Measurements from ENCODE around the gene CMSS1.

CMSS1 gene

DNA sequence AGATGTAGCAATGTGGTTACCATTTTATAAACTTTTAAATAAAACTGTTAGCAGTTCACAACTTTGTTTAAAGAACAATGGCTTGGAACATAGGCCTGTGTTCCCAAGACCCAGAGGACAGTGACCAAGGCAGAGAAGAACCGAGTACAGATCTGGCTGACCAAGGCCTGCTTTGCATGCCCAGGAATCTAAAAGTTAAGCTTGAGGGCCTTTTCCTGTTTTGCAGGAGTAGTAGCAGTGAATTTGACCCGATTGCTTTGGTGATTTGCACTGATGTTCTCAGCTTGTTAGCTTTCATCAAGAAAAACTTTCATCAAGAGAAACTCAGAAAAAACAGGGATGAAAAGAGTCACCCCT is 286.8 kb downstream of the CMSS1 start:
- DNase-seq (ENCODE audit: low read depth, low spot score): no peak
- no peak overlapping the region for H3K4me3 ChIP-seq (ENCODE audit: low read length)

DNA sequence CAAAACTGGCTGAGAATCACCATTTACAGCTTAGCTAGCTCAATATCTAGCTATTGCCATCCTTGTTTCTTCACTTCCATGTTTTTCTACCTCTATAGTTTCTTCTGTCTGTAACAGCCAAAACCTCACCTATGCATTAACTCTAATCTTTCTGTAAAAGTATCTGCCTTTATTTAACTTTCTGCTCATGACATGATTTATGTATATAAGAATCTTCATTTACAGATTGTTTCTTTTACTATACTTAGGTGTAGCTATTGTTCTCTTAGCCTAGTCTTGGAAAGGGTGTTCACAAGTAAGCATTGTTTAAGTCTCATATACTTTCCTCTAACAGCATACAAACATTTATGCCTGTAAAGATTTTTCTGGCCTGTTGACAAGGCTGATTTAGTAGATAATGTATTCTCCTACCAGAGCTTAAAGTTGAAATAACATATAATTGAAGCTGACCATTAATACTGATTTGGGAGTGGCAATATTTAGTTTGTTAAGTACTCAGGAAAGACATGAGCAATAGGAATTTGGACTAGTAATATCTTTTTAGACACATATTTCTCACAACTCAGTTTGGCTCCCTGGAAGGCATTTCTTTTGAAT is 287.3 kb downstream of the CMSS1 start:
- no peak for DNase-seq (ENCODE audit: low read depth, low spot score)
- no peak overlapping the region for H3K4me3 ChIP-seq (ENCODE audit: low read length)

DNA sequence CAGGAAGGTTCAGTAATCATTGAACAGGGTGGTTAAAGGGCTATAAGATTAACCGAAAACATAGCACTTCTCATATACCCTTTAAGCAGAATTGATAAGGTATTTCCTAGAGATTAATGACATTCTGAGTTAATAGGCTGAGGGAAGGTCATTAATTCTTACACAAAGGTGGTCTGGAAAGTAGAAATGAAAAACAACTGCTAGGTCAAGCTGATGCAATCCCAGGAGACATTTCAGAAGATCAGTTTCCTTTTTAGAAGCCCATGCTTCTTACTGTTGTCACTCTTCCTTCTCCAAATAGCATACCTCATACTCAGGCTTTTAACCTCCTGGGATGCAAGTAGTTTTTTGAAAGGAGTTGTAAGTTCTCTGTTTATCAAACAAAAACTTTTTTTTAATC is 287.8 kb downstream of the CMSS1 start:
- no peak for DNase-seq (ENCODE audit: low read depth, low spot score)
- H3K4me3 ChIP-seq (ENCODE audit: low read length): no peak overlapping the region

DNA sequence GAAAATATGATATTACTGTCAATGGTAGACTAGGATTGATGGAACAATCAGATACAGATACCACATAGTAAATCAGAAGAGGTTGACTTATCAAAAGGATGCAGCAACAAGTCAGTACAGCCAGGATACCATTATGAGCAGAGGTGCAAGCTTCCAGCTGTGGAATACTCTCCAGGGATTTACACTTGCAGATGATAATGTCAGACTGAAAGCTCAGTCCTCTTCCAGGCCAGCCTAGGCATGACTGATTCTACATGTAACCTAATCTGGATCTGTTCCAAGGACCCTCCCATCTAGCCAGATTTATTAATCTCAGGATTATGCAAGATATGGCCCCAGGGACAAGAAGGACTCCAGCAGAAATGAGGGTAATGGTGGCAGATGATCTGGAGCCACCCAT is 288.4 kb downstream of the CMSS1 start:
- no peak overlapping the region for H3K4me3 ChIP-seq (ENCODE audit: low read length)
- no peak for DNase-seq (ENCODE audit: low read depth, low spot score)

DNA sequence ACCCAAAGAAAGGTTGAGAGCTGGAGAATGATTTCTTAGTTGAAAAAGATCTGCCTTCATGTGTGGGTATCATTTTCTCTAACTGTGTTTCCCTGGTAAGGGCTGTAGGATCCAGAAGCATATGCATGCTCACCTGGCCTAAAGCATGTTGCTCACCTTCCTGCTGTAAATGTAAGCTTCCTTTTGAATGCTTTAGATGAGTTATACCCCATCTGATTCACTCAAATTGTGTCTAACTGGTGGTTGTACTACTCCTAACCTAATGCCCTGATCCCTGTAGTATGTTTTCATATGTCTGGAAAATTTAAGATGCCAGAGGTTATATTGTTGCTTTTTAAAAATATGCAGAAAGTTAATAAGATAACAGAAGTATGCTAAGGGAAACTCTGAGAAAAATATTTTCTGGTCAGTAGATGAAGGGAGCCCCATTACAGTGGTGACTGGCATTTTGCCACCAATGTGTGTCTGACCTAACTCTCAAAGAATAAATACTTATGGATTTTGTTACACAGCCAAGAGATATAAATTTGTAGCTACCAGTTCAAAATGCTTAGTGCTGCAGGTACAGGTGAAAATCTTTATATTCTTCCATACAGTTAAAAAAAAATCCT is 289.0 kb downstream of the CMSS1 start:
- no peak for DNase-seq (ENCODE audit: low read depth, low spot score)

DNA sequence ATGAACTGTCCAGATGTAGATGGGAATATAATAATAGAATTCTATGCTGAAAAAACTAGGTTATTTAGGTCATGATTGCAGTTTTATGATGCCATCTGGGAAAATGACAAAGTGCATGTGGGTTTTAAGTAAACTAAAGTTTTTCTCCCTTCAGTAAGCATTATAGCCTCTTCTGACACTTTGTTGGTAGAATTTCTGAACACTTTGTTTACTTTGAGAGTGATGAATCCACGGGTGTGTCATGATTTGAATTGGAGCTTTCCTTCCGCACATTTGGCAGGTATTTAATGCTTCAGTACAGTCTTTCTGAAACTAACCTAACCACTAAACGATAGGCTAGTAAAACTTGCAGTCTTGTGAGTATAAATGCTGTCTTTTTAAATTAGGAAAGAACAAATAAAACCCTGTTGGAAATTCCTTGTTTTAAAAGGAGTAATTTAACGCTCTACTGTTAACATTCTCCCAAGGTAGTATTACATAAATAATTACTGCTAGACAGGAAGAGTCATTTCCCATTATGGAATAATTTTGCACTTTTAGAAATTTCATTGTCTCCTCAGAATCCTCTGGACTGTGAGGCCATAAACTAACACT is 289.7 kb downstream of the CMSS1 start:
- no peak overlapping the region for H3K4me3 ChIP-seq (ENCODE audit: low read length)
- DNase-seq (ENCODE audit: low read depth, low spot score): no peak

More for the DNA sequence above, 289.0 kb downstream of the CMSS1 start:
- H3K4me3 ChIP-seq (ENCODE audit: low read length): no peak overlapping the region

DNA sequence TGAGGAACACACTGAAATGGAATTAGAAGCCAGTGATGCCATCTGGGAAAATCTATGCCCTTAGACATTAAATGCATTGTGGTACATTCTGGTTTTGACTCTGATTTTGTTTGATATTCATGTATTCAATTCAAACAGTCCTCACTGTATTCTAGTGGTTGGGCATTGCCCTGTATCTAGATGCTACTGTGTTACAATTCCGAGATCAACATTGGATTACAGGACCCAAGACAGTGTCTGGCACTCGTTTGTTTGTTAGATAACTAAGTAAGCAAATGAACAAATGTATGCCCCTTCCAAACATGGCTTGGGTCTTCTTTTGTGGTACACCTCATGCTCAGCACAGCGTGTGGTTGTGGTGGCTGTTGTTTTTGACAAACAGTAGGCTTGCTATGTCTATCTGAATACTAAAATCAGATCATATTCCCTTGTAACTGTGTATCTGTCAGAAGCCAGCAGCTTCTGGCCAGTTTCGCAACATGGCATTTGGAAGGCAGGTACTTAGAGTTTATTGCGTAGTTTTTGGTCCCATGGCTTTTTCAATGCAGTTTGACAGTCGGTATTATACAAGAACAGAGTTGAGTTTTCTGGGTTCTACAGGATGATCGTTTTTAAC is 290.9 kb downstream of the CMSS1 start:
- H3K4me3 ChIP-seq (ENCODE audit: low read length): no peak overlapping the region
- DNase-seq (ENCODE audit: low read depth, low spot score): no peak

DNA sequence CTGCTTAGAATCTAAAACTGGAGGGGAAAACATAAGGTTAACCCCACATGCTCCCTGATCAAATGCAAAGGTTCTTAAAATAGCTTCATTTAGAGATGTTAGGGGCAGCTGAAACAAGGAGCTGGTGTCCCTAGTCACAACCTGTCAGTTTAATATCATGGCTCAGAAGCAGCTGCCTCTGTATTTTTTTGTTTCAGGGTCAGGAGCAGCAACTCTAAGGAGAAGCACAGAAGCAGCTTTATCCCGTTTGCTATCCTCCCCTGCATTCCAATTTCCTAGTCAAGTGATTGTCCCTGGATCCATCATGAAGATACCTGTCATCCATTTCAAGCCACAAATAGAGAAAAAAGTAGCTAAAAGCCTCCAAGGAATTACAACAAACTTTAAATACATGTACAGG is 292.5 kb downstream of the CMSS1 start:
- DNase-seq (ENCODE audit: low read depth, low spot score): no peak
- no peak overlapping the region for H3K4me3 ChIP-seq (ENCODE audit: low read length)

DNA sequence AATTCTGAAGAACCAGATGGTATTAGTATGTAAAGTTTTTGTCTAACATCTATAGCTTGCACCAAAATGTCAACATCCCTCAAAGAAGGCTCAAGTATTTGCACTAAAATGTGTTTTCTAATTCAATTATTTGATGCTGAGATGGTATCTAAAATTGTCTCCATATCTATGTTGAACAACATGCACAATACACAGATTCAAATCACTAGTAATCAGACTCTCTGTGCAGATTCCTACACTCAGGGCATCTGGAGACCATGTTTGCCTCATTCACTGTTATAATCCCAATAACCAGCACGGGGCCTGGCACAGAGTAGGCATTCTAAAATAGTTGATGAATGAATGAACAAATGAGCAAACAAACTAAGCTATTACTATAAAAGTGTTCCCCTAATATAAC is 294.1 kb downstream of the CMSS1 start:
- no peak for DNase-seq (ENCODE audit: low read depth, low spot score)
- H3K4me3 ChIP-seq (ENCODE audit: low read length): no peak overlapping the region

DNA sequence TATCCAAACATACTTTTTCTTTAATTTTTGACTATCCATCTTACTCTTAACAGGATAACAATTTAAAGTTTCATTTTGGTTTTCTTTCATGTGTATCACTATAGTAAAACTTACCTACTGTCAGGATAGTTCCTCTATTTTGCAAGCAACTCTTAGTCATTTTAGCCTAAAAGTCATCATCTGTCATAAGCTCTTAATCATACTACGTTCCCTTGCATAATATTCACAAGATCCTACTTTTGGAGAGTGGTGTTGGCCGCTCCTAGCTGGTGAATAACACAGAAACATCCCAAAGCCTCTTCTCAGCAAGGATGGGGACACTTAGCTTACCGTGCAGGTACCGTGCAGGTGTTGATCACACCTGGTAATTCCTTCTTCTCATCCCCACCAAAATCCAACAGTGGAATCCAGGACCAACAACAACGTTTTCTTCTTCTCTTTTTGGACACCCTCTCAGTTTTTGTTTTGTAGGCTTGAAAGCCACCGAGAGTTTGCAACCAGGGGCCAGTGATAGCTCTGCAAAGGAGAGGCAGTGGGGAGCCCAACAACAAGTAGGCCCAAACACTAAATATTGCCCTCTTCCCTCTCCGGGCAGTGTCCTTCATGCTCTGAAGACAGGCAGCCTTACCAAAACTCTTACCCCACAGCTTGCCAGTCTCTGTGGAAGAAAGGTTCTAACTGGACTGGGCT is 296.2 kb downstream of the CMSS1 start:
- no peak overlapping the region for H3K4me3 ChIP-seq (ENCODE audit: low read length)
- no peak for DNase-seq (ENCODE audit: low read depth, low spot score)

DNA sequence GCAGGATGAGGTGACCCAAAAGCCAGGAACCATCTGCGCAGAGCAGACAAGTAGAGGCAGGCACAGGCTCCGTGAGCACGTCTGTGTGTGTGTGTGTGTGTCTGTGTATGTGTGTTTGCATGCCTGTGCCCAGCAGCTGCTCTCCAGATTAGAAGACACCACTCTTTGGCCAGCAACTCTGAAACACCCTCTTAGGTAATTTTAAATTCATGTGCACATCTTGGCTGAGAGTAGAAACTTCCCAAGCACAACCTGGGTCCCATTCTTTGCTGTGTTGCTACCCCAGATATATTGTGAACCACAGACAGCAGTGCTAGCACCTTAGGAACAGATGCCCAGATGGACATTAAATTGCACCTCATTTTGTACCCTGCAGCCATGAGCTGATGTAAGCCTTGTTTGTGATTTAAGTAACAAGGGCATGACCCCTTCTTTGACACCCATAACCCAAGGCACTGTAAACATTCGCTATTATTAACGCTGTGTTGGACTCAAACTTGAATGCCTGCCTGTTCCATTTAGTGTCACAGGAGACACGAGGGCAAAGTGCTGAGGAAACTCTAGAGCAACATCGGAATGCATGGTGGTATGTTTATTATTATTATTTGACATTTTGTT is 296.9 kb downstream of the CMSS1 start, which contains the start of gene FILIP1L:
Gene FILIP1L (minus strand): TSS at position 89 of the 618 bp plus-strand sequence.
- no peak for DNase-seq (ENCODE audit: low read depth, low spot score)
- H3K4me3 ChIP-seq (ENCODE audit: low read length): no peak within 1 kb of the TSS

DNA sequence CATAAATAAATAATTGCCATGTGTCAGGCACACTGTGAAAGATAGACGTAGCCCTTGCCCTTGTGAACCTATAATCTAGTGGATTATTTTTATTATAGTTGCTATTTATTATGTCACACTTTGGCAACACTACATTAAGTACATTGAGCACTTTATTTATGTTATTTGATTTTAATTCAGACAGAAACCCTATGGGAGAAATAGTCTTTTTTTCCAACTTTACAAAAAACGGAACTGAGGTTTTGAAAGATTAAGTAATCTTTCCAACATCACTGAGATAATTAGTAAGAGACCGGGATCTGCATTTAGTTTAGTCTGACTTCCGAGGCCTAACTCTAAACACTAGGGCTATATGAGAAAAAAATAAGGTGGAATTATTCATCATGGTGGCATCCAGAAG is 299.4 kb downstream of the CMSS1 start:
- H3K4me3 ChIP-seq (ENCODE audit: low read length): no peak overlapping the region
- no peak for DNase-seq (ENCODE audit: low read depth, low spot score)

DNA sequence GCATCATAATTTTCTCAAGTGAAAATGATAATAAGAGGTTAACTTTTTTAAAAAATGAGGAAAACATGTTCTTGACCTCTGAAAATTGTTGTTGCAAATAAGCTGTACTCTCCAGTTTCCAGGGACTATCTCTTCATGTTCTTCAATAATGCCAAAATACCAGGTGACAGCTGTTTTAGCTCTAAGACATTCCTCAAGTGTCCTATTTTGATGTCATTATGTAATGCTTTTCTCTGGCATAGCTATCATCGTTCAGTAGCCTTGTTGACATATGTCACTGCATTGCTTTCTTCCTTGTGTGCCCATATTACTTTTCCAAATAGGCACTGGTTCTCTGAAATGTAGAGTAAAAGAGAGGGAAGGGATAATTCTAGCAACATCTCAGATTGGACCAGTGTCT is 302.4 kb downstream of the CMSS1 start:
- no peak for DNase-seq (ENCODE audit: low read depth, low spot score)
- no peak overlapping the region for H3K4me3 ChIP-seq (ENCODE audit: low read length)

DNA sequence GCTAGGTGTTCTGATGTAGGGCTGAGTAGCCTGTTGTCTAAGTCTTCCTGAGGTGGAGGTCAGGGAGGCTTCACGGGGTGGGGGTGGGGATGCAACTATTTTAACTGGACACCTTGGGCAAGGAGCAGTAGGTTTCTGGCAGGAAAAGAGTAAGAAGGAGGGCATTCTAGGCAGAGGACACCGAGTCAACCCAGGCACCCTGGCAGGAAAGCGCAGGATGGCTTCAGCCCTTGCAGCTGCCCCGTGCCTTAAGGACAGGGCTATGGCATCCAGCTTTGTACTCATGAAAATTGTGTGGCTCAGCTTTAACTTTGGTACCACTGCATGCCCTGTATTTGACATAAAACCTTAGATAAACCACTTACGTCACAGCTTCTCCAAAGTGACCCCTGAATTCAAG is 303.0 kb downstream of the CMSS1 start:
- no peak for DNase-seq (ENCODE audit: low read depth, low spot score)
- no peak overlapping the region for H3K4me3 ChIP-seq (ENCODE audit: low read length)

DNA sequence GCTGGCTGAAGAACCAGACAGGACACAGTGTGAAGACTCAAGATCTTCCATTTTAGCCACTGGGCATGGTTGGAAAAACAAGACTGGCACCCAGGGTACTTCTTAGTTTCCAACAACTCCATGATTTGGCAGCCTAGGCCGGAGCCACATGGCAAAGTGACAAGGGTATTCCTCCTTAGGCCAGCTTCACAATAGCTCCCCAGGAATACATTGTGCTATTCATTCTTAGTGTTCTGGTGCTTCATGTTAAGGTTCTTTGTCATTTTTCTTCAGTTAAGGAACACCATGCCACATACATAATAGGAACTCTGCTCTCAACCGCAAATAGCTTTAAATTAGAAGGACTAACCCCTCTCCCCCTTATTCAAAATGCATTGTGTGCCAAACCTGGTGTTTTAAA is 304.7 kb downstream of the CMSS1 start:
- no peak for DNase-seq (ENCODE audit: low read depth, low spot score)
- no peak overlapping the region for H3K4me3 ChIP-seq (ENCODE audit: low read length)

DNA sequence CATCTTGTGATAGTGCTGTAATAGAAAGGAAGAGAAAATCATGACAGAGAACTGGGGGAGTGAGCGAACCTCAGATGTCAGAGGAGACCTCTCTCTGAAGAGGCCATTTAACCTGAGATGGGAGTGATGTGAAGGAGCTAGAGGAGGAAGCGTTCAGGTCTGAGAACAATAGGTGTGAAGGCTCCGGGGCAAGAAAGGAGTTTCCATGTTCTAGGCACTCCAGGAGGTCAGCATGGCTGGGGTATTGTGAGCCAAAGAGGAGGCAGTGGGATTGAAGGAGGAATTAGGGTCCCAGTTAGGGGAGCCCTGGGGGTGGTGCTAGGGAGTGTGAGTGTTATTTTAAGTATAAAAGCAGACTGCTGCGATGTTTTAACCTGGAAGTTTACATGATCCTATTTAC is 305.4 kb downstream of the CMSS1 start:
- DNase-seq (ENCODE audit: low read depth, low spot score): no peak
- no peak overlapping the region for H3K4me3 ChIP-seq (ENCODE audit: low read length)

DNA sequence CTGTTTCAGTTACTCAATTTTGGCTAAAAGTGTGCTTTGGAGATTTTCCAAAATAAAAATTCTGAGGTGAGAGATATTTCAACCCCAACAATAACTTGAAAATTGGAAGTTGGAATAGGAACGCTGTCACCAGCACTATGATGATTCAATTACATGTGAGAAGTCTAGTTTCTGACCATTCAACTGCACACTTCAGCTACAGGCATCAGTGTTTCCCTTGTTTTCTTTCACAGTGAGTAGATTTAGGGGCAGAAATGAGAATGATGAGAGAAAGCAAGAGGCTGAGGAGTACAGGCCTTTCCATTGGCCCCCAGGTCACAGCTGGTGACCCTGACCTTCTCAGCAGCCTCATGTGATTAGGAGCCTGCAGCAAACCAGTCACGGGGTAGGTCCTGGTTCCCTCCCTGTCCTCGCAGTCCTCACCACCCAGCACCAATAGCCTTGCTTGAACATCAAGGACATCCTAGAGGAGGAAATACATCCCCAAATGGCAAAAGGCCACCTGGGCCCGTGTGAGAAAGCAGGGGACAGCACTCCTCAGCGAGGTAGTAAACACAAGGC is 306.6 kb downstream of the CMSS1 start:
- DNase-seq (ENCODE audit: low read depth, low spot score): no peak
- no peak overlapping the region for H3K4me3 ChIP-seq (ENCODE audit: low read length)

DNA sequence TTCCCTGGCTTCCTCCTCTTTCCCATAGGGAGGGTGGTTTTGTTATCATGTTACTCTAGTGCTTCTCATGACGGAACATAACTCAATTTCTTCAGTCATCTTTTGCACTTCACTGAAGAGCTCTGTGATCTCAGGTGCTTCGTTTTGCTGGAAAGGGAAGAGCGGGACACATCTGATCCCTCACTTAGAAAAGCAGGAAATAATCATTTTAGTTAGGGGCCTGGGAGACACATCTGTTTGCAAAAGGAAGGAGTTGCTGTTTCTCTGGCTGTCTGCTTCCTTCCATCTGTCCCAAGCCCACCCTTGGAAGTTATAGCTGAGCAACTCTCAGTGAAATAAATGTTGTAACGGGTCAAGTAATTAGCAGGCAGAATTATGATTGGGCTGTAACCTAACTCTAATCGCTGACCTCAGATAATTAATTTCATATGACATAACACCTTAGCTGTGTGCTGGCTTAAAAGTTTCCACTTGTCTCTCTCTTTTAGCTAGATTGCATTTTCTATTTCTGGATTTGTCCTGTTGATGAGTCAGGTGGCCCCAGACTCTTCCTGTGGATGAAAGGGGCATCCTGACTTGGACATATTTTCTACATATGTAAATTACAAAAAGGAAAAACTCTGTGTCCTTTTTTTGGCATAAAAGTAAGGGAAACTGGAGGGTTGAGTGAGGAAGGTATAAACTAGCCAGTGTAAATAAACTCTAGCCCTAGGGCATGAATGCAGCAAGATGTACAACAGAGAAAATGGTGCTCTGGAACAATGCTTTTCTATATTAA is 307.7 kb downstream of the CMSS1 start:
- no peak overlapping the region for H3K4me3 ChIP-seq (ENCODE audit: low read length)
- DNase-seq (ENCODE audit: low read depth, low spot score): no peak

DNA sequence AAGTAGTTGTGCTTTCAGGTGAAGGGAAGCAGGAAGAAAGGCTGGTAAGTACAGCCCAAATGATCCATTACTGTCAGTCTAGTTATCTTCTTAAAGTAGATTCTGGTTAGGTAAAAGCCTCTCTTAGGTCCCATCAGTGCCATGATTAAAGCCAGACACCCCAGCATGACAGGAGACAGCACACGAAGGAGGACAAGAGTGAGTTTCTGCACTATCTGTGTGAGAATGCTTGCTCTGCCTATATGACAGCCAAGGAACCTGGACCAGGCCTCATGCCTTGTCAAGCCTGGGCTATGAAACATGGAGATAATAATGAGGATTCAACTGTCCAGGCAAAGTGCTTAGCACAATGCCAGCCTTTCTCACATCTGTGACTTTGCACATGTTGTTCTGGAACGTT is 310.1 kb downstream of the CMSS1 start:
- no peak overlapping the region for H3K4me3 ChIP-seq (ENCODE audit: low read length)
- DNase-seq (ENCODE audit: low read depth, low spot score): no peak

Data from Jurkat, Clone E6-1 (cell line).